Dermis microvascular lymphatic vessel endothelial cell (primary cell): ENCODE measurements around the gene GAB1. TPM values are rescaled to one million over a fixed set of nuclear protein-coding genes. Genes with fewer than 3 reads are reported as not detected.

Experiments
- DNase-seq, 2 donors: peaks; one replicate each; pipeline versions ENCODE4 v3.0.0 to v3.0.0-alpha.2; 2010; ENCODE audit warnings: low read depth in 2 of 2
- total RNA-seq: library from RNA; depleted of rRNA; stranded (reverse); fragments of >200 nt; gene quantifications from 2 replicates; pipeline ENCODE4 v1.2.1, GENCODE V29; 2014

Gene GAB1
- total RNA-seq, 1 donor from 2014 or later = 10.1 TPM

- no peak for DNase-seq
Measured at GRCh38 chr4:143477487-143477886, 140.8 kb downstream of the GAB1 start.

- DNase-seq = no peak
Measured at GRCh38 chr4:143481361-143481760, 144.7 kb downstream of the GAB1 start.

DNA sequence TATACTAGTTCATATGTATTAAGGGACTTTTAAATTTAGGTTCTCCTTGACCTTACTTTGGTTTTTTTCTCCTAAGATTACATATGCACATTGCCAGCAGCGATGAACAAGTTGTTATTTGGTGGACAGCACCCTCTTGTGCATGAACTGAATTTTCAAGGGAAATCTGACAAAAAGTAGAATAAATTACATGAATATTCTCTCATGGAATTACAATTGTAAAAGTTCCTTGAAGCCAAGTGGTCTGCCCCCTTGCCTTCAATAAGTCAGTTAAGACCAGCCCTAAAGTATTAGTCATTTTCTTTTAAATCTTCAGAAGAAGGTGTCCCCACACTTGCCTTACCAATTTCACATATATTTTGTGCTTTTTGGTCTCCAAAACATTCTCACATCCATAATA lies 146.2 kb downstream of the GAB1 start:
- DNase-seq = peak; percentile 52 to 71

- no peak for DNase-seq
Measured at GRCh38 chr4:143486314-143486713, 149.6 kb downstream of the GAB1 start.

DNA sequence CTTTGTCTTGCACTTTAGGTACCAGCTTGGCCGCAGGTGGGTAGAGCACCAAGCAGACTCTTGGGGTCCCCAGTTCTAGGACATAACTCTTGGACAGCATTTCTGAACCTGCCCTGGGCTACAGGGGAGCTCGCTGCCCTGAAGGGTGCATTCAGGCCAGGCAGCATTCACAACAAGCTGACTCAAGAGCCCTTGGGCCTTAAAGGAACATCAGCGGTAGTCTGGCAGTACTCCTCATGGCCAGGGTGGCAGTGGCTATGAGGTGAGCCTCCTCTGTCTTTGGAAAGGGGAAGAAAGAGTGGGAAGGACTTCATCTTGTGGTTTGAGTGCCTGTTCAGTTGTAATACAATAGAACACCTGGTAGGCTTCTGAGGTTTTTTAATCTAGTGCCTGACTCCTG lies 152.0 kb downstream of the GAB1 start:
- no peak for DNase-seq

DNA sequence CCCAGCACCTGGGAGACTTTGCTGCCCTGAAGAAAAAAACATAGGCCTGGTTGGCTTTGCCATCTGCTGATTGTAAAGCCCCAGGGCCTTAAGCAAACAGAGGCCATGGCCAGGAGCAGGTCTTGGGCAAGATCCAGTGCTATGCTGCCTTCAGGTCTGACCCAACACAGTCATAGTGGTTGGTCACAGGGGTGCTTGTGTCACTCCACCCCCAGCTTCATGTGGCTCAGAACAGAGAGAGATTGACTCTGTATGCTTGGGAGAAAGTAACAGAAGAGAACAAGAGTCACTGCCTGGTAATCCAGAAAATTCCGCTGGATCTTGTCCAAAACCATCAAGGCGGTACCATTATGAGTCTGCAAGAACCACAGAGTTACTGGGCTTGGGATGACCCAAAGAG lies 152.4 kb downstream of the GAB1 start:
- no peak for DNase-seq

DNA sequence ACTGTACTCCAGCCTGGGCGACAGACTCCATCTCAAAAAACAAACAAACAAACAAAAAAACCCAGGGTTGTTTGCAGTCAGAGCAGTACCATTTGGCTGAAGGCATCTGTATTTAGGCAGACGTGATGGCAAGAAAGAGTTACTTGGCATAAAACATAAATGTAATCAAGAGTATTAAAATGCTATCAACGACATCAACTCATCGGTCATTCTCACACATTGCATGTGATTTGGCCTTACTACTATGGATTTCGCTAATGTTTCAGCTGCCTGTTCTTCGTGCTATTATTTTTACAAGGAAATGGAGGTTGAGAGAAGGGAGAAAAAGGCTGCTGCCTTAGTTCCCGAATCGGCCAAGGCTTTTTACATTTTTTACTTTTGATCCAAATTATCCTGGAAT lies 161.3 kb downstream of the GAB1 start:
- DNase-seq = no peak

DNA sequence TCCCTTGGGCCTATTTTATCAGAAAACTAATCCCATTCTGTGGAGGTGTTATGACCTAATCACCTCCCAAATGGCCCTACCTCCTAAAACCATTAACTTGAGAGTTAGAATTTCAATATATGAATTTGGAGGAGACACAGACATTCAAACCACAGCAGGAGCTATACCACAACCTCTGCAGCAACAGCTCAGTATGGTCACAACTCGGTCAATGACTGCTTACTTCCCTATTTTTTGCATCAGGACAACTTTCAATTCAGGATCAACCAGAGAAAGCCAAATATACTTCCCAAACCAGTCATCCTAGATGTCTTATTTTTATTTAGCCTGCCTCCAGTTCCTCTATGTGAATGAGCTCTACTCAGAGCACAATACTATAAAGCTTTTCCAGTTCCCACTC lies 165.6 kb downstream of the GAB1 start:
- no peak for DNase-seq

DNA sequence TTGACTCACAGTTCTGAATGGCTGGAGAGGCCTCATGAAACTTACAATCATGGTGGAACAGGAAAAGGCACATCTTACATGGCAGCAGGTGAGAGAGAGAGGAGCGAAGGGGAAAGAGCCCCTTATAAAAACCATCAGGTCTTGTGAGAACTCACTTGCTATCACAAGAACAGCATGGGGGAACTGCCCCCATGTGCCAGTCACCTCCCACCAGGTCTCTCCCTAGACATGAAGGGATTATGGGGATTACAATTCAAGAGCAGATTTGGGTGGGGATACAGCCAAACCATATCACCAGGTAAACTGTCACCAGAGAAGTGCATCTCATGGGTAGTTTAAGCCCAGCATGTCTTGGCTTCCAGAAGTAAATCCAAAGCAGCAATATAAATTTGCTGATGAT lies 169.4 kb downstream of the GAB1 start:
- DNase-seq = no peak

DNA sequence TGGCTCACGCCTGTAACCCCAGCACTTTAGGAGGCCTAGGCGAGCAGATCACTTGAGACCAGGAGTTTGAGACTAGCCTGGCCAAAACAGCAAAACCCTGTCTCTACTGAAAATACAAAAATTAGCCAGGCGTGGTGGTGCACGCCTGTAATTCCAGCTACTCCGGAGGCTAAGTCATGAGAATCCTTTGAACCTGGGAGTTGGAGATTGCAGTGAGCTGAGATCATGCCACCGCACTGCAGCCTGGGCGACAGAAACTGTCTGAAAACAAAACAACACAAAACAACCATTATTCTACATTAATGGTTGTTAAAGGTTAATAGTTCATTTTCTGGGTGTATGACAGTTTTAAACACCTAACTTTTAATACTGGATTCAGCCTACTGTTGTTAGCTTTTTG lies 175.2 kb downstream of the GAB1 start:
- DNase-seq = no peak

DNA sequence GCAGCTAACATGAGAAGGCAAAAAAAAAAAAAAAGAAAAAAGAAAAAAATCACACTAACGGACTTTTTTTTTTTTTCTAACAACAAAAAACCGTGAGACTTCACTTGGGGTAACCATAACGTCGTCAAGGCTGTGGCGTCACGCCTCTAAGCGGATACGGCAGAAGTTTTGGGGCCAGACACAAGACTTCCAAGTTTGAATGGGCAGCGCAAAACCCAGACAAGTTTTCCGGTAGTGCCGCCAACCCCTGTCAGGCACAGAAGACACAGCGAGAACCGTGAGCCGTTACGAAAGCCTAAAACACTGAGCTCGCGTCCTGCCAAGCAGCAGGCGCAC lies 176.3 kb downstream of the GAB1 start:
- DNase-seq = no peak

DNA sequence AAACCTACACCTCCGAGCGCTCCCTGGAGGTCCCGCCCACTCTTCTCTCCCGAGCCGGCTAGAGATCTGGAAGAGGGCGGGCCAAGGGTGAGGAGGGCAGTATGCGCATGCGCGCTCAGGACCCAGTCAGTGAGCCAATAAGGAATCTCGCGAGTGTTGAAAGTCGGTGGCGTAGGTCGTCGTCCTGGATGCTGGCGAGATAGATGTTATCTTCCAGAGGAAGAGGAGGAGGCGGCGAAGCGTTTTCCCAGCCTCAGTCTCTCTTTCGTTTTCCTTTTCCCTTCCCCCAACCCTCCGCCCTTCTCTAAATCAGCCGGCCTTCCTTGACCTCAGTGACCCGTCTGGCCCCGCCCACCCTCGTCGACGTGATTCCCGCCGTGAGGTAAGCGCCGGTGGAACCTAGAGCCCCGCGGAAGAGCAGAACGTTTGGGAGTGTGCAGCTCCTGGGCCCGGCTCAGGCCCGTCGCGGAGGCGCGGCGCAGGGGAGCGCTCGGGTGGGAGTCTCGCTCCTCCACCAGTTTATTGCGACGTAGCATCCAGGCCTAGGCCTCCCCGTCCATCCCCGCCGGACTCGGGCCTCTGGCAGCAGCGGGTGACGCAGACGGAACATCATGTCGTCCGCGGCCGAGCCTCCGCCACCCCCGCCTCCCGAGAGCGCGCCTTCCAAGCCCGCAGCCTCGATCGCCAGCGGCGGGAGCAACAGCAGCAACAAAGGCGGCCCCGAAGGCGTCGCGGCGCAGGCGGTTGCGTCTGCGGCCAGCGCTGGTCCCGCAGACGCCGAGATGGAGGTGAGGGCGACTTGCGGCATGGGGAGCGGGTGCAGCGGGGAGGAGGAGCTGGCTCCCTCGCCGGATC lies 176.9 kb downstream of the GAB1 start, which contains the start of gene SMARCA5:
Gene SMARCA5 (plus strand): TSS at position 389 of the 855 bp plus-strand sequence. CDS start 223 bp downstream, at position 612.
- DNase-seq = peak; percentile 96 to 98

DNA sequence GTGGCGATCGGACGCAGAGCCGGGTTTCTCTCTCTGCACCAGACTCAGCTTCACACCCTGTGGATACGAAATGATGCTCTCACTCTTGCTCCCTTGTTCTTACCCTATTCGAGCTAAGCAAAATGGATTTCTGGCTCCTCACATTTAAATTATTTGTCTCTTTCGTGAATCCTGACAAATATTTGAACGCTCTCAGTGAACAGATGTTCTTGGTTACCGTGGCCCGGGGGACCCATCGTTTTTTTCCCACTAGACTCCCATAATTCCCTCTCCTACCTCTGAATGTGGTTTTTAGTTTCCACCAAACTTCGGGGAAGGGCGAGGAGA lies 177.5 kb downstream of the GAB1 start:
- DNase-seq = no peak

DNA sequence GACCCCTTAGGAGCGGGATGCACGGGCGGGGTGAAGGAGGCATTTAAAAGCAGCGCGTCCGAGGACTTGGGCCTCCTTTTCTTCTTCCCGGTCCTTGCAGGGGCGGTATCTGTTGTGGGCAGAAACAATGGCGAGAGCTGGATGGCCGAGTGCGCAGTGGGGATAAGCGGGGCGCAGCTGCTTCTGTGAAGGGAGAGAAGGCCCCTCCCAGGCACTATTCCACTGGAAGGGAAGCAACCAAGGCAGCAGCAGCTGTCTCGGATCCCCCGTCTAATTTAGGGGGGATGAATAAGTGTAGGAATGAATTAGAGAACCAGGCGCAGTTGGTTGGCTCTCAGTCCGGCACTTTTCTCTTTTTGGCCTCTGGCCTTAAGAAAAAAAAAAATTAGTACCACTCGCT lies 177.8 kb downstream of the GAB1 start:
- peak in 1 of 2 donors; percentile 66 for DNase-seq

- no peak for DNase-seq
Measured at GRCh38 chr4:143514901-143515300, 178.2 kb downstream of the GAB1 start.

GRCh38 chr4:143515905-143516304 lies 179.2 kb downstream of the GAB1 start:
- no peak for DNase-seq

GRCh38 chr4:143517764-143518163 lies 181.1 kb downstream of the GAB1 start:
- no peak for DNase-seq

Other genes with a start within 250 kb of the GAB1 start
- gene USP38, start 152.0 kb upstream of the GAB1 start, total RNA-seq = 15.4 and 25.0 TPM in 2 replicates
- gene SMARCA5, start 176.8 kb downstream of the GAB1 start, total RNA-seq = 41.3 and 49.8 TPM in 2 replicates